Panc1 (cell line): ENCODE measurements around the gene FZD2. TPM values are rescaled to one million over a fixed set of nuclear protein-coding genes. Genes with fewer than 3 reads are reported as not detected.

Experiments
- ATAC-seq: fragments of 200-7000 bp; cut with Tn5 transposase; 2 replicates; pipeline ENCODE4 v1.9.1; 2020; ENCODE audit warnings: mild to moderate bottlenecking, moderate library complexity
- BruUV-seq: library from RNA; stranded (reverse); fragments of 400-500 nt; replicated peaks from 2 replicates; lab custom pipeline; 2021; lab: Mats Ljungman, UMichigan
- CTCF ChIA-PET: fragments of 300-600 bp; sonication (Branson Sonifier 250); formaldehyde crosslinking; loops from one replicate; lab custom pipeline; 2022; ENCODE audit warnings: antibody characterized with exemption; lab: Charles Lee
- POLR2A ChIA-PET: fragments of 300-600 bp; sonication (Branson Sonifier 250); formaldehyde crosslinking; loops from one replicate; lab custom pipeline; 2022; ENCODE audit warnings: antibody characterized with exemption; lab: Charles Lee
- DNase-seq: peaks from one replicate; pipeline ENCODE4 v3.0.0-alpha.2; 2010; ENCODE audit warnings: low read depth, low spot score
- H3K27ac ChIP-seq: 2 replicates; pipeline ENCODE4 v1.5.1; 2011; ENCODE audit warnings: mild to moderate bottlenecking, low read length, inconsistent platforms
- H3K27me3 ChIP-seq: fragments of 200-500 bp; sonication (Bioruptor generic); 2 replicates; pipeline ENCODE4 v1.6.0; 2014; ENCODE audit warnings: low read length, inconsistent platforms; ENCODE audit not compliant: control insufficient read depth, insufficient read depth
- H3K36me3 ChIP-seq: fragments of 200-500 bp; sonication (Bioruptor generic); 2 replicates; pipeline ENCODE4 v1.5.1; 2014; ENCODE audit warnings: inconsistent platforms, mild to moderate bottlenecking, low read length, moderate library complexity; ENCODE audit not compliant: control insufficient read depth, insufficient read depth
- H3K4me1 ChIP-seq: 2 replicates; pipeline ENCODE4 v1.5.1; 2011; ENCODE audit warnings: inconsistent platforms, mild to moderate bottlenecking, low read length, moderate library complexity; ENCODE audit not compliant: control insufficient read depth, insufficient read depth
- H3K4me3 ChIP-seq, 2 experiments: 2 replicates each; pipeline ENCODE4 v1.5.1; 2011 to 2012; ENCODE audit warnings: low read depth in 2 of 2, low read length in 2 of 2, mild to moderate bottlenecking in 2 of 2, inconsistent platforms in 1 of 2, moderate library complexity in 1 of 2
- H3K9me3 ChIP-seq: fragments of 200-500 bp; sonication (Bioruptor generic); 2 replicates; pipeline ENCODE4 v1.5.1; 2014; ENCODE audit warnings: low read depth, mild to moderate bottlenecking, inconsistent platforms, low read length, moderate library complexity; ENCODE audit not compliant: control insufficient read depth, insufficient read depth
- POLR2AphosphoS5 ChIP-seq: IDR thresholded peaks from 2 replicates; pipeline ENCODE4 v1.6.1; 2012; ENCODE audit warnings: mild to moderate bottlenecking, low read depth, low read length, moderate library complexity
- SIN3A ChIP-seq: IDR thresholded peaks from 2 replicates; pipeline ENCODE4 v1.6.1; 2012; ENCODE audit warnings: low read depth, mild to moderate bottlenecking, low read length, moderate library complexity, borderline replicate concordance; ENCODE audit not compliant: insufficient read depth
- TCF7L2 ChIP-seq: IDR thresholded peaks from 2 replicates; pipeline ENCODE4 v1.6.1; 2011; ENCODE audit warnings: mild to moderate bottlenecking, low read depth, low read length, inconsistent platforms
- in situ Hi-C: cut with HindIII; loops from 2 replicates; pipeline ENCODE4 v1.10.0; 2016; ENCODE audit warnings: low sequenced_read_pairs, low pct_unique_long_range_greater_than_20kb
- intact Hi-C: fragments of 100-400 bp; cut with micrococcal nuclease; formaldehyde crosslinking; loops from one replicate; pipeline ENCODE4 v1.10.0; 2022; ENCODE audit not compliant: unreplicated experiment
- total RNA-seq: library from RNA; stranded (reverse); gene quantifications from one replicate; pipeline ENCODE4 v1.2.1, GENCODE V29; 2021; ENCODE audit not compliant: unreplicated experiment
- TF ChIP-seq, protein P1 (sequence below), 2 experiments: IDR thresholded peaks; 2 replicates each; pipeline ENCODE4 v1.6.1; 2011 to 2012; ENCODE audit warnings: low read depth in 2 of 2, control low read depth in 1 of 2, low read length in 1 of 2, mild to moderate bottlenecking in 1 of 2, moderate library complexity in 1 of 2; ENCODE audit not compliant: insufficient read depth in 1 of 2
- TF ChIP-seq, protein P2 (sequence below): fragments of 450-650 bp; IDR thresholded peaks from 2 replicates; pipeline ENCODE4 v1.5.1; 2017; ENCODE audit warnings: mild to moderate bottlenecking

The FZD2 gene
- total RNA-seq, 1 experiment from 2014 or later, result 35.4 TPM

DNA sequence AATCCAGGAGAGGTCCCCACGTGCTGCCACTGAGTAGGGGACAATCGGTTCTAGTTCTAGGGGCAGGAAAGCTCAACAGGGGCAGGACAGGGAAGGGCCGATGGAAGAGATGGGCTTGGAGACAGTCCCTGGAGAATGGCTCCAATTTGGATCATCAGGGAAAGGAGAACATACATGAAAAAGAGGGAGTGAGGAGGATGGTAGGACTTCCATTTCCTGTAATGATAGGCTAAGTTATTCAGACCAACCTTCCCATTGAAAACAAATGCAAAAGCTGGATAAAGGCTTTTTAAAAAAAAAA, 33.7 kb upstream of the FZD2 start:
- H3K36me3 ChIP-seq, result no peaks in the 10 kb centered on the region
- in situ Hi-C loops (no loop called here), intact Hi-C loops (no loop called here)
- no peak for DNase-seq
- no peaks in the 10 kb centered on the region for H3K9me3 ChIP-seq
- ChIA-PET CTCF (interaction anchor here (0.6 to 1.1 kb wide), 9 partner anchors 21 to 117 kb away, joined by 3 to 5 read pairs (median 4); partner anchors contain the start of gene GPATCH8), POLR2A (interaction anchor here (0.5 kb wide), 1 partner anchor 50 kb away, joined by 4 read pairs; no protein-coding TSS in a partner anchor)
- H3K4me1 ChIP-seq, result no peaks in the 10 kb centered on the region
- no peaks in the 10 kb centered on the region for H3K27me3 ChIP-seq
- H3K4me3 ChIP-seq, result no peak overlapping the region
- H3K27ac ChIP-seq, result no peak overlapping the region
- ATAC-seq, result 0 out of 2 replicates have a peak, but pooled peaks have one; percentile 17
- TF ChIP-seq SIN3A (no peak), TCF7L2 (no peak), POLR2AphosphoS5 (no peak)
- TF ChIP-seq, protein P1, sequence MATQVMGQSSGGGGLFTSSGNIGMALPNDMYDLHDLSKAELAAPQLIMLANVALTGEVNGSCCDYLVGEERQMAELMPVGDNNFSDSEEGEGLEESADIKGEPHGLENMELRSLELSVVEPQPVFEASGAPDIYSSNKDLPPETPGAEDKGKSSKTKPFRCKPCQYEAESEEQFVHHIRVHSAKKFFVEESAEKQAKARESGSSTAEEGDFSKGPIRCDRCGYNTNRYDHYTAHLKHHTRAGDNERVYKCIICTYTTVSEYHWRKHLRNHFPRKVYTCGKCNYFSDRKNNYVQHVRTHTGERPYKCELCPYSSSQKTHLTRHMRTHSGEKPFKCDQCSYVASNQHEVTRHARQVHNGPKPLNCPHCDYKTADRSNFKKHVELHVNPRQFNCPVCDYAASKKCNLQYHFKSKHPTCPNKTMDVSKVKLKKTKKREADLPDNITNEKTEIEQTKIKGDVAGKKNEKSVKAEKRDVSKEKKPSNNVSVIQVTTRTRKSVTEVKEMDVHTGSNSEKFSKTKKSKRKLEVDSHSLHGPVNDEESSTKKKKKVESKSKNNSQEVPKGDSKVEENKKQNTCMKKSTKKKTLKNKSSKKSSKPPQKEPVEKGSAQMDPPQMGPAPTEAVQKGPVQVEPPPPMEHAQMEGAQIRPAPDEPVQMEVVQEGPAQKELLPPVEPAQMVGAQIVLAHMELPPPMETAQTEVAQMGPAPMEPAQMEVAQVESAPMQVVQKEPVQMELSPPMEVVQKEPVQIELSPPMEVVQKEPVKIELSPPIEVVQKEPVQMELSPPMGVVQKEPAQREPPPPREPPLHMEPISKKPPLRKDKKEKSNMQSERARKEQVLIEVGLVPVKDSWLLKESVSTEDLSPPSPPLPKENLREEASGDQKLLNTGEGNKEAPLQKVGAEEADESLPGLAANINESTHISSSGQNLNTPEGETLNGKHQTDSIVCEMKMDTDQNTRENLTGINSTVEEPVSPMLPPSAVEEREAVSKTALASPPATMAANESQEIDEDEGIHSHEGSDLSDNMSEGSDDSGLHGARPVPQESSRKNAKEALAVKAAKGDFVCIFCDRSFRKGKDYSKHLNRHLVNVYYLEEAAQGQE (IDR thresholded peaks at IDR 0.05; ENCODE audit: insufficient read depth in 1 of 2, low read depth in 2 of 2, low read length in 1 of 2), result no peak
- TF ChIP-seq, protein P2, sequence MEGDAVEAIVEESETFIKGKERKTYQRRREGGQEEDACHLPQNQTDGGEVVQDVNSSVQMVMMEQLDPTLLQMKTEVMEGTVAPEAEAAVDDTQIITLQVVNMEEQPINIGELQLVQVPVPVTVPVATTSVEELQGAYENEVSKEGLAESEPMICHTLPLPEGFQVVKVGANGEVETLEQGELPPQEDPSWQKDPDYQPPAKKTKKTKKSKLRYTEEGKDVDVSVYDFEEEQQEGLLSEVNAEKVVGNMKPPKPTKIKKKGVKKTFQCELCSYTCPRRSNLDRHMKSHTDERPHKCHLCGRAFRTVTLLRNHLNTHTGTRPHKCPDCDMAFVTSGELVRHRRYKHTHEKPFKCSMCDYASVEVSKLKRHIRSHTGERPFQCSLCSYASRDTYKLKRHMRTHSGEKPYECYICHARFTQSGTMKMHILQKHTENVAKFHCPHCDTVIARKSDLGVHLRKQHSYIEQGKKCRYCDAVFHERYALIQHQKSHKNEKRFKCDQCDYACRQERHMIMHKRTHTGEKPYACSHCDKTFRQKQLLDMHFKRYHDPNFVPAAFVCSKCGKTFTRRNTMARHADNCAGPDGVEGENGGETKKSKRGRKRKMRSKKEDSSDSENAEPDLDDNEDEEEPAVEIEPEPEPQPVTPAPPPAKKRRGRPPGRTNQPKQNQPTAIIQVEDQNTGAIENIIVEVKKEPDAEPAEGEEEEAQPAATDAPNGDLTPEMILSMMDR, result no peak
- BruUV-seq, result no TSS peak

GRCh38 chr17:44527102-44527501, 30.2 kb upstream of the FZD2 start:
- no peak for ATAC-seq
- H3K4me3 ChIP-seq, result no peak overlapping the region
- TF ChIP-seq, protein P2, result no peak
- TF ChIP-seq TCF7L2 (no peak), POLR2AphosphoS5 (no peak), SIN3A (no peak)
- TF ChIP-seq, protein P1 (IDR thresholded peaks at IDR 0.05; ENCODE audit: insufficient read depth in 1 of 2, low read depth in 2 of 2, low read length in 1 of 2), result no peak
- H3K36me3 ChIP-seq, result no peaks in the 10 kb centered on the region
- no TSS peak for BruUV-seq
- no peaks in the 10 kb centered on the region for H3K27me3 ChIP-seq
- ChIA-PET CTCF (no interaction called here), POLR2A (no interaction called here)
- no peaks in the 10 kb centered on the region for H3K9me3 ChIP-seq
- intact Hi-C loops, result no loop called here
- H3K4me1 ChIP-seq, result no peaks in the 10 kb centered on the region
- in situ Hi-C loops, result no loop called here
- no peak overlapping the region for H3K27ac ChIP-seq
- no peak for DNase-seq
